ENCODE results near the gene FKBP6. TPM values are rescaled to one million over a fixed set of nuclear protein-coding genes. Genes with fewer than 3 reads are reported as not detected.
"Not testable (repeated sequence)": the region's sequence is repeated elsewhere in the genome, so short reads cannot be mapped to it uniquely, and the experiment has no call there.

Gene FKBP6
- total RNA-seq, 1 experiment from 2014 or later, result not detected

- peaks cover 8% of the 10 kb centered on the region for H3K4me1 ChIP-seq (ENCODE audit: insufficient read depth, low read length, poor library complexity, severe bottlenecking)
- TF ChIP-seq EZH2 (IDR thresholded peaks at IDR 0.05; ENCODE audit: borderline replicate concordance, low read depth, low read length, poor library complexity, severe bottlenecking) (no peak), CTCF (conservative IDR thresholded peaks at IDR 0.05; ENCODE audit: low read depth, low read length) (no peak)
- no peaks in the 10 kb centered on the region for H3K27me3 ChIP-seq (replicated peaks; ENCODE audit: insufficient read depth, low read depth, low read length, poor library complexity)
- no peak for DNase-seq (ENCODE audit: low spot score)
- H3K9me3 ChIP-seq (ENCODE audit: low read depth, low read length, poor library complexity, severe bottlenecking), result no peaks in the 10 kb centered on the region
- no peaks in the 10 kb centered on the region for H3K36me3 ChIP-seq (ENCODE audit: insufficient read depth, low read length, poor library complexity, severe bottlenecking)
- intact Hi-C loops (cut with micrococcal nuclease; ENCODE audit: unreplicated experiment), result no loop called here
- ChIA-PET POLR2A (ENCODE audit: low non-redundant PET) (no interaction called here), CTCF (no interaction called here)
- H3K27ac ChIP-seq (ENCODE audit: low read depth, low read length, poor library complexity, severe bottlenecking), result no peak overlapping the region
- H3K4me3 ChIP-seq (ENCODE audit: low read depth, low read length, poor library complexity, severe bottlenecking), result no peak overlapping the region
- BruUV-seq (replicated peaks), result no TSS peak
Observed at GRCh38 chr7:73358590-73359275, 30.8 kb downstream of the FKBP6 start.

GRCh38 chr7:73359306-73359705 lies 31.3 kb downstream of the FKBP6 start:
- Histone ChIP-seq H3K9me3 (ENCODE audit: low read depth, low read length, poor library complexity, severe bottlenecking) (no peaks in the 10 kb centered on the region), H3K36me3 (ENCODE audit: insufficient read depth, low read length, poor library complexity, severe bottlenecking) (no peaks in the 10 kb centered on the region), H3K27me3 (replicated peaks; ENCODE audit: insufficient read depth, low read depth, low read length, poor library complexity) (no peaks in the 10 kb centered on the region), H3K27ac (ENCODE audit: low read depth, low read length, poor library complexity, severe bottlenecking) (no peak overlapping the region), H3K4me1 (ENCODE audit: insufficient read depth, low read length, poor library complexity, severe bottlenecking) (peaks cover 10% of the 10 kb centered on the region), H3K4me3 (ENCODE audit: low read depth, low read length, poor library complexity, severe bottlenecking) (no peak overlapping the region)
- TF ChIP-seq EZH2 (IDR thresholded peaks at IDR 0.05; ENCODE audit: borderline replicate concordance, low read depth, low read length, poor library complexity, severe bottlenecking) (no peak), CTCF (conservative IDR thresholded peaks at IDR 0.05; ENCODE audit: low read depth, low read length) (no peak)
- CTCF ChIA-PET, result no interaction called here
- no peak for DNase-seq (ENCODE audit: low spot score)
- POLR2A ChIA-PET (ENCODE audit: low non-redundant PET), result no interaction called here
- no TSS peak for BruUV-seq (replicated peaks)
- intact Hi-C loops (cut with micrococcal nuclease; ENCODE audit: unreplicated experiment), result no loop called here

- TF ChIP-seq CTCF (conservative IDR thresholded peaks at IDR 0.05; ENCODE audit: low read depth, low read length) (no peak), EZH2 (IDR thresholded peaks at IDR 0.05; ENCODE audit: borderline replicate concordance, low read depth, low read length, poor library complexity, severe bottlenecking) (no peak)
- ChIA-PET POLR2A (ENCODE audit: low non-redundant PET) (no interaction called here), CTCF (no interaction called here)
- no peak for DNase-seq (ENCODE audit: low spot score)
- peaks cover 15% of the 10 kb centered on the region for H3K4me1 ChIP-seq (ENCODE audit: insufficient read depth, low read length, poor library complexity, severe bottlenecking)
- BruUV-seq (replicated peaks), result no TSS peak
- H3K27me3 ChIP-seq (replicated peaks; ENCODE audit: insufficient read depth, low read depth, low read length, poor library complexity), result no peaks in the 10 kb centered on the region
- no peaks in the 10 kb centered on the region for H3K9me3 ChIP-seq (ENCODE audit: low read depth, low read length, poor library complexity, severe bottlenecking)
- intact Hi-C loops (cut with micrococcal nuclease; ENCODE audit: unreplicated experiment), result no loop called here
- H3K36me3 ChIP-seq (ENCODE audit: insufficient read depth, low read length, poor library complexity, severe bottlenecking), result no peaks in the 10 kb centered on the region
- no peak overlapping the region for H3K27ac ChIP-seq (ENCODE audit: low read depth, low read length, poor library complexity, severe bottlenecking)
- no peak overlapping the region for H3K4me3 ChIP-seq (ENCODE audit: low read depth, low read length, poor library complexity, severe bottlenecking)
Observed at GRCh38 chr7:73359746-73360375, 31.9 kb downstream of the FKBP6 start.

DNA sequence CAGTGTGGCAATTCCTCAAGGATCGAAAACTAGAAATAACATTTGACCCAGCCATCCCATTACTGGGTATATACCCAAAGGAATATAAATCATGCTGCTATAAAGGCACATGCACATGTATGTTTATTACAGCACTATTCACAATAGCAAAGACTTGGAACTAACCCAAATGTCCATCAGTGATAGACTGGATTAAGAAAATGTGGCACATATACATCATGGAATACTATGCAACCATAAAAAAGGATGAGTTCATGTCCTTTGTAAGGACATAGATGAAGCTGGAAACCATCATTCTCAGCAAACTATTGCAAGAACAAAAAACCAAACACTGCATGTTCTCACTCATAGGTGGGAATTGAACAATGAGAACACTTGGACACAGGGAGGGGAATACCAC lies 32.6 kb downstream of the FKBP6 start:
- H3K36me3 ChIP-seq (ENCODE audit: insufficient read depth, low read length, poor library complexity, severe bottlenecking), result not testable (repeated sequence)

More for the DNA sequence above, 32.6 kb downstream of the FKBP6 start:
- DNase-seq (ENCODE audit: low spot score); H3K9me3 ChIP-seq (ENCODE audit: low read depth, low read length, poor library complexity, severe bottlenecking); H3K27ac ChIP-seq (ENCODE audit: low read depth, low read length, poor library complexity, severe bottlenecking); H3K4me3 ChIP-seq (ENCODE audit: low read depth, low read length, poor library complexity, severe bottlenecking); BruUV-seq (replicated peaks); H3K27me3 ChIP-seq (replicated peaks; ENCODE audit: insufficient read depth, low read depth, low read length, poor library complexity); CTCF ChIA-PET; POLR2A ChIA-PET (ENCODE audit: low non-redundant PET); intact Hi-C loops (cut with micrococcal nuclease; ENCODE audit: unreplicated experiment): not testable (repeated sequence)
- peaks cover 15% of the 10 kb centered on the region for H3K4me1 ChIP-seq (ENCODE audit: insufficient read depth, low read length, poor library complexity, severe bottlenecking)

All from A673 (cell line).